GM13976 (cell line): Measurements from ENCODE around the gene ADGRF5.

ENCODE experiments used
- DNase-seq: peaks from one replicate; pipeline ENCODE4 v3.0.0; 2012; ENCODE audit warnings: low spot score
- CTCF ChIP-seq: IDR thresholded peaks from 2 replicates; pipeline ENCODE4 v1.5.1; 2012; ENCODE audit warnings: borderline replicate concordance, mild to moderate bottlenecking; ENCODE audit not compliant: insufficient read depth; ENCODE audit errors: extremely low read depth, missing control alignments, control extremely low read depth
- in situ Hi-C: fragments of 300-500 bp; cut with MboI; formaldehyde crosslinking; loops from one replicate; pipeline ENCODE4 v1.12.0; 2022; ENCODE audit warnings: low sequenced_read_pairs, mixed read lengths, inconsistent platforms; ENCODE audit not compliant: unreplicated experiment

The ADGRF5 gene

GRCh38 chr6:46900266-46900665, 21.5 kb downstream of the ADGRF5 start:
- DNase-seq = no peak
- in situ Hi-C loops = no loop called here
- no peak for TF ChIP-seq CTCF

GRCh38 chr6:46899659-46900058, 22.1 kb downstream of the ADGRF5 start:
- no peak for TF ChIP-seq CTCF
- DNase-seq = no peak
- in situ Hi-C loops = no loop called here

GRCh38 chr6:46898006-46898405, 23.7 kb downstream of the ADGRF5 start:
- DNase-seq = no peak
- in situ Hi-C loops = no loop called here

GRCh38 chr6:46896871-46897270, 24.9 kb downstream of the ADGRF5 start:
- DNase-seq = no peak
- in situ Hi-C loops = no loop called here
- TF ChIP-seq CTCF = no peak

More at GRCh38 chr6:46898006-46898405, 23.7 kb downstream of the ADGRF5 start:
- TF ChIP-seq CTCF = no peak

- in situ Hi-C loops = no loop called here
- TF ChIP-seq CTCF = no peak
- no peak for DNase-seq
These were observed 25.8 kb downstream of the ADGRF5 start for GRCh38 chr6:46895930-46896329.

- DNase-seq = no peak
- TF ChIP-seq CTCF = no peak
- in situ Hi-C loops = no loop called here
These were observed 27.3 kb downstream of the ADGRF5 start for GRCh38 chr6:46894433-46894832.

GRCh38 chr6:46893648-46894047, 28.1 kb downstream of the ADGRF5 start:
- DNase-seq = no peak
- in situ Hi-C loops = no loop called here
- TF ChIP-seq CTCF = no peak
